Thyroid gland (tissue), 4 donors: ENCODE results near the gene FAM168A.

Experiments used
- CTCF ChIP-seq, 6 experiments: fragments of 200-600 bp in 3 of 6; fragments of 450-650 bp in 3 of 6; sonication (generic) in 3 of 6; IDR thresholded peaks; one replicate each; pipeline ENCODE4 v1.5.1; 2016 to 2019; ENCODE audit warnings: antibody characterized with exemption in 6 of 6, mild to moderate bottlenecking in 2 of 6, inconsistent platforms in 1 of 6, moderate library complexity in 1 of 6
- POLR2A ChIP-seq, 2 donors: fragments of 450-650 bp; IDR thresholded peaks; one replicate each; pipeline ENCODE4 v1.6.1; 2017; ENCODE audit warnings: antibody characterized with exemption in 2 of 2, mild to moderate bottlenecking in 2 of 2, moderate library complexity in 1 of 2

GRCh38 chr11:73415854-73416615, 181.9 kb downstream of the FAM168A start:
- no peak for TF ChIP-seq CTCF (IDR thresholded peaks at IDR 0.05)
- no peak for TF ChIP-seq POLR2A (IDR thresholded peaks at IDR 0.05)
